Mononuclear cell (primary cell): ENCODE data around the gene PKIB. TPM values are rescaled to one million over a fixed set of nuclear protein-coding genes. Genes with fewer than 3 reads are reported as not detected.
A peak's percentile ranks its signal among the peaks of the same experiment; 100 is the strongest.

Experiments used
- H3K27me3 ChIP-seq: 2 replicates; pipeline ENCODE4 v1.6.0; 2011; ENCODE audit warnings: low read length, control low read depth; ENCODE audit not compliant: insufficient read depth
- H3K4me1 ChIP-seq: 2 replicates; pipeline ENCODE4 v1.5.1; 2011; ENCODE audit warnings: mild to moderate bottlenecking, low read length, control low read depth; ENCODE audit not compliant: insufficient read depth
- H3K4me3 ChIP-seq: 2 replicates; pipeline ENCODE4 v1.5.1; 2011; ENCODE audit warnings: mild to moderate bottlenecking, low read length, moderate library complexity
- H3K9me3 ChIP-seq: 2 replicates; pipeline ENCODE4 v1.5.1; 2011; ENCODE audit warnings: low read depth, mild to moderate bottlenecking, control low read depth, low read length
- total RNA-seq: library from RNA; depleted of rRNA; stranded (reverse); fragments of >200 nt; gene quantifications from one replicate; pipeline ENCODE4 v1.2.3, GENCODE V29; 2012

PKIB gene
- total RNA-seq, 1 donor: 2.1 TPM

DNA sequence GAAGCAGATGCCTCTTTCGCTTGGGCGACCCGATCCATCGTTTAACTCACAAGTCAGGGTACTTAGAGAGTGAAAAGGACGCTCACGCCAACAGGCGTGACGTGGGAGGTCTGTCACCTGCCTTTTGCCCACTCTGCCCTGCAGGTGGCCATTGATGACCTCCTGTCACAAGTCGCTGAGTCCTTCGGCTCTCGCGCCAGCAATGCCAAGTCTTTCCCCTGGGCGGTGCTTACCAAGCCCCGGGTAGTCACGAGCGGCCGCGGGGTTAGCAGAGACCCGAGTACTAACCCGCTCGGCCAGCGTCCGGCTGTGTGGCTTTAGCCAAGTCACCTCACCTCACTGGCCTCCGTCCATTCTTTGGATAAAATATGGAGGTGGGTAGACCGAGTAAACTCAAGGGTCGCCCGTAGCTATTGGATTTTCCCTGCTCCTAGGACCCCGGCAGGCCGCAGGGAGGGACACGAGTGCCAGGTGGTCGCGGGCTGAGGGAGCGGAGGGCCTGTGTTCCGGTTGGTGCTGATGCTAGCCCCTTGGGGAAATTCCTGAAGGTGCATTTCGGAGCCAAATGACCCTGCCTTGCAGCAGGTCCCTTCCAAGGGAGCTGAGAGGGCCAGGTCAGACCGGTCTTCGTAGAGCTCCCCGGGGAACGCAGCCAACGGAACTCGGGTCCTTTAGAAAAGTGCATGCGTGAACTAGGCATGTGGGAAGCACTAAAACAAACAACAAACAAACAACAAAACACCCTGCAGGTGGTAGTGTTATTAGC is 668 bp downstream of the PKIB start:
- H3K9me3 ChIP-seq: no peaks in the 10 kb centered on the region
- H3K27me3 ChIP-seq: peaks cover 61% of the 10 kb centered on the region
- peak overlapping the region; percentile 34 for H3K4me3 ChIP-seq
- peaks cover 15% of the 10 kb centered on the region for H3K4me1 ChIP-seq

DNA sequence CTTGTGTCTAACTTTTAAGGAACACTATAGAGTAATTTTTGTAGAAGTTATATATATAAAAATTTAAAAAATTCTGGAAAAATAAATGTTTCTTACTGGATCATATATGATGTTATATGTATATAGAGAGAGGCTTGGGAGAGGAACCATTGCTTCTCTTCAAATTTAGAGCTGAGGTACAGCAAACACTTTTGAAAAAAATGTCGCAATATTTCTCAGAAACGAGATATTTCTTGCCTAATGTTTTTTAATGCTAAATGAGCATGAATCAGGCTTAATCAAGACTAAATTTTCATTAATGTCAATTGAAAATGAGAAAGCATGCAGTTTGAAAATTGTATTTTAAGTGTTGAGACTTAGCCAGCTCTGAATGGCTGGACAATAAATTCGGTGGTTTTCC is 2.6 kb downstream of the PKIB start:
- Histone ChIP-seq H3K27me3 (peaks cover 61% of the 10 kb centered on the region), H3K4me1 (peaks cover 15% of the 10 kb centered on the region), H3K4me3 (no peak overlapping the region), H3K9me3 (no peaks in the 10 kb centered on the region)

DNA sequence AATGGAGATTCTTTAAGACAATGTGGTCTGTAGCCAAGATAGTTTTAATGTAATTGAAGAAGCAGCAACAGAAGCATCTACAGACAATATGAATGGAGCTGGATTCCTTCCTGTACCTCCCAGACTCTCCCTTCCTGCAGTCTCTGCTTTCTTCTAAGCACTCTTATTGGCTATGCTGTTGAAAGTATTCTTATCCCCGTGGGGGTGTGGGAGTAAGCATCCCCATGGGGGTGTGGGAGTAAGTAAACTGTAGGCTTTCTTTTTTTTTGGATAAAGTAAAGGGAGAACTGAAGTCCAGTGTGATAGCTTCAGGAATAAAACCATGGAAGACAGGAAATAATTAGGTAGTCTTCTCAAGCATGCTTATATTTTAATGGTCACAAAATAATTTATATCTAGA is 4.1 kb downstream of the PKIB start:
- peaks cover 52% of the 10 kb centered on the region for H3K27me3 ChIP-seq
- no peaks in the 10 kb centered on the region for H3K9me3 ChIP-seq
- H3K4me1 ChIP-seq: peaks cover 15% of the 10 kb centered on the region
- no peak overlapping the region for H3K4me3 ChIP-seq

DNA sequence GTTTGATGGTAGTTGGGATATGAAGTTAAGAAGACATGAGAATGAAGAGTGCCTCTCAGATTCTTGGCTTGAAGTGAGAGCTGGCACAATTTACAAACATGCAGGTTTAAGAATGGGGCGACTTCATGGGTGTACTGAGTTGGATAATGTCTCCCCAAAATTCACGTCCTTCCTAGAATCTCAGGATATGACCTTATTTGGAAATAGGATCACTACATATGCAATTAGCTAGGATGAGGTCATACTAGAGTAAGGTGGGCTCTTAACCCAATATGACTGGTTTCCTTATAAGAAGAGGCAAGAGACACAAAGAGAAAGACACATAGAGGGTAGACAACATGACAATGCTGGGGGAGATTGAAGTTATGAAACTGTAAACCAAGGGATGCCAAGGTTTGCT is 5.2 kb downstream of the PKIB start:
- no peak overlapping the region for H3K4me3 ChIP-seq
- H3K9me3 ChIP-seq: no peaks in the 10 kb centered on the region
- peaks cover 9% of the 10 kb centered on the region for H3K4me1 ChIP-seq
- H3K27me3 ChIP-seq: peaks cover 41% of the 10 kb centered on the region

DNA sequence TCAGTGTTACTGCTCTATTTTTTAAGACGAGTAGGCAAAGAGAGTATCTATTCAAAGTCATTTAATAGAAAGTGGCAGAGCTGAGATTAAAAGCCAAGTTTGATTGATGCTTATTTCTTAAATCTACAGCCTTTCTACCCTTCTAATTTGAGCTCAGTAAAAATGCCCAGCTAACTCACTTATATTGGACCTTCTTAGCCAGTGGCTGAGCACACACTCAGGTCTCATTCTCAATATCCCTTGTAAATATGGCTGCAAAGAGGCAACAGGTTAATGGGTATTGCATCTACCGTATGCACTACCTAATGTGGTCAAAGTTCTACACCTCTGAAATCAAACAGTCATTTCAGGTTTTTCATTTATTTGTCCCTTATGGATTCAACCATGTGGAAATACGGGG is 6.7 kb downstream of the PKIB start:
- H3K27me3 ChIP-seq: peaks cover 26% of the 10 kb centered on the region
- H3K4me1 ChIP-seq: no peaks in the 10 kb centered on the region
- H3K9me3 ChIP-seq: no peaks in the 10 kb centered on the region
- H3K4me3 ChIP-seq: no peak overlapping the region

DNA sequence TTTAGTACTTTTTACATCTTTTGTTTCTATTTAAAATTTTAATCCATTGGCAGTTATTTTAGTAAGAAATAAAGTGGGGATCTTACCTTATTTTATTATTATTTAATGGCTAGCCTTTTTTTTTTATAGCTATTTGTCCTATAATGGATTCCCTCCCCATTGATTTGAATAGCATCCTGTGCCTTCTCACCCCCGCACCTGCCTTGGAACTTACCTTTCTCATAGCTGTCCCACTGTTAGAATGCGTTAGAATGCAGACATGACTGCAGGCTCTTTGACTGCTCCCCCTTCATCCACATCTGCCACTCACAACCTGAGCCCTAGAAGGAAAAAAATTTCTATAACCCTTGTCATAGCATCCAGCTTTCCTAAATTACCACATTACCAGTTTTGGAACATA is 9.1 kb downstream of the PKIB start:
- Histone ChIP-seq H3K4me3 (no peak overlapping the region), H3K9me3 (no peaks in the 10 kb centered on the region), H3K27me3 (peaks cover 4% of the 10 kb centered on the region), H3K4me1 (no peaks in the 10 kb centered on the region)

DNA sequence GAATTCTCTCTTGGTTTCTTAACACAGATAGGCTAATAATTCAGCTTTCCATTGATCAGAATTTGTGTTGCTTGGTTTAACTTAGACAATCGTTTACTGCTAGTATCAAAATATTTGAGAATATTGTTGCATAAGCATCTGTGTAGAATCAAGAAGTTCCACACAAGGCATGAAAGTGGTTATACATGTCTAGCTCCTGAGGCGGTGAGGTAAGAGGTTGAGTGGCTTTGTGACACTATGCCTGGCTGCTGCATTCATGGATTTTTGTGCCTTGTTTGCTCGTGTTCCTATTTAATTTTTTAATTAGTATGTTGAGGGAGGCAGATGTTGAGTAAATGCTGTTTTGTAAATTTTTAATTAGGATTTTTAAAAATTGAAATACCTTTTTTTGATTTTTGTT is 10.2 kb downstream of the PKIB start:
- no peaks in the 10 kb centered on the region for H3K27me3 ChIP-seq
- no peaks in the 10 kb centered on the region for H3K9me3 ChIP-seq
- H3K4me1 ChIP-seq: no peaks in the 10 kb centered on the region
- no peak overlapping the region for H3K4me3 ChIP-seq

DNA sequence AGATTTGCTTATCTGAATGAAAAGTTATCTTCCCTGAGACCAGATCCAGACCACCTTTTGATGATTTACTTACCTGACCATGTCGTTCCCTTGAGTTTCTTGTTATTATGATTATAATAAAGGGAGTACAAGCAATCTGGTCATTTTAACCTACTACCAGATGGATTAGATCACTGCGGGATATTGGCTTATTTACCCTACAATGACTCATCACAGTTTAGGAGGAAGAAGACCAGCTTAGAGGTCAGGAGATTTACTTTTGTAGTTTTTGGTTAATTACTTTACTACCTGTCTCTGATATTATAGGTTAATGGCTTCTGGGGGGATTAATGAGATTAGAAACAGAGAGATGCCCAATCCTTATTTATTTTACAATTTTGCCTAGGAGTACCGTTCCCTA is 10.7 kb downstream of the PKIB start:
- H3K9me3 ChIP-seq: no peaks in the 10 kb centered on the region
- no peaks in the 10 kb centered on the region for H3K27me3 ChIP-seq
- H3K4me3 ChIP-seq: no peak overlapping the region
- no peaks in the 10 kb centered on the region for H3K4me1 ChIP-seq

DNA sequence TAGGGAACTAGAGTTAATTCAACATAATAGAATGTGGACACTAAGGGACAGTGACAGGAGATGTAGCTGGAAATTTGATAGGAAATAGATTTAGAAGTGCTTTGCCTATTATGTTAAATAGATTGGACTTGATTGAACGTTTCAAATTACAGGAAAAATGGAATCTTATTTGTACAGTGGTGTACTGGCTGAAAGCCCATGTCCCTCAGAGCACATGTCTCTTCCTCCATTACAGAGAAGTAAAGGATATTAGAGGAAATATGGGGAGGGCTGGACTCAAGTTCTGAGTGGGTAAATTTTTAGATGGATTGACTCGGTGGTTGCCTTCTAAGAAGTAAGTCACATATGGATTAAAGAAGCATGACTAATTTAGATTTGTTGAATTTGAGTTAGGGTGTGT is 11.4 kb downstream of the PKIB start:
- H3K9me3 ChIP-seq: no peaks in the 10 kb centered on the region
- H3K4me3 ChIP-seq: no peak overlapping the region
- no peaks in the 10 kb centered on the region for H3K4me1 ChIP-seq
- H3K27me3 ChIP-seq: no peaks in the 10 kb centered on the region

DNA sequence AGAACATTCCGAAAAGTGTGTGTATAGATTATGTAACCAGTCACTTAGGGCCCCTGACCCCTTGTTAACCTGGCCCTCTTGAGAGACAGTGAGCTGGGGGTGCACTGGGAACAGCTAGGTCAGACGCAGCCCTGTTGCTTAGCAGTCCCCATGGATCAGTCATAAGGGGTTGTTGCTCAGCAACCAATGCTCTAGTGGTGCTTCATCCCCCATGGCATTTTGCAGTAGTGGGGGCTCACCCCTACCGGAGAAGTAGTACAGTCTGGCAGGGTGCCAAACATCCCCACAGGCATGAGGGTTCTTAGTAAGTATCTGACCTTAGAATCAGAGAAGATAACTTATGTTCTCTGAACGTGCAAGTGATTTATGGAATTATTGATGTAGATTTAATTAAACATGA is 12.3 kb downstream of the PKIB start:
- Histone ChIP-seq H3K27me3 (no peaks in the 10 kb centered on the region), H3K4me3 (no peak overlapping the region), H3K9me3 (no peaks in the 10 kb centered on the region), H3K4me1 (no peaks in the 10 kb centered on the region)

DNA sequence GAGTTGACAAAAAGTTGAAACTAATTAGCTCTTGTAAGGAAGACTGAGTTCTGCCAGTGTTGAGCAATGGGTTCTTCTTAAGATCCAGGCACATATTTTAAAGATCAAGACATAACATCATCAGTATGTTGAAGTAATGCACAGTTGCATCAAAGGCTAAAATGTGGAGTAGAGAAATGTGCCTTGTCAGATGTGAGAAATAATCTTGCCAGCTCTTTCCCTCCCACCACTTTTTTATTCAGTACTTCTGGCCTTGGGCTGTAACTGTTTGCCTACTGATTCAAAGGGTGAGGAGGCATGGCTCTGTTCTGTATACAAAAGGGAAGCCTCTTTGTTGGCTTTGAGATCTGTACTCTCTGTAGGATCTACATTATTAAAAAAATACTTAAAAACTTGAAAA is 13.1 kb downstream of the PKIB start:
- Histone ChIP-seq H3K27me3 (no peaks in the 10 kb centered on the region), H3K4me3 (no peak overlapping the region), H3K4me1 (no peaks in the 10 kb centered on the region), H3K9me3 (no peaks in the 10 kb centered on the region)

DNA sequence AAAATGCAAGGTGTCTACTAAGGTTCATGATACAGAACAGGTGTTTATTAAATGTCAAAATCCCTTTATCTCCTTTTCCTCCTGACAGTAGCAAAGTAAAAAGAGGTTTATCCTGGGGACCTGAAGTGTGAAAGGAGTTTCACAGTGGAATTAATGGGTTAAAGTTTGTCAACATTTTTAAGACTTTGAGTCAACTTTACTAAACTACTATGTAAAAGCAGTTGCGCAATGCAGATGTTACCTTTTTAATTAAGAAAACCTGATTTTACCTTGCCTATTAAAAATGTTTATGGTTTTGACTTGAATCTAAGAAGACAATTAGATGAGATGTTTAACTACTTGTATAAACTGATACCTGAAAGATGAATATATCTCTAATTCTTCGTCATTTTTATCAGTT is 14.6 kb downstream of the PKIB start:
- Histone ChIP-seq H3K4me1 (no peaks in the 10 kb centered on the region), H3K27me3 (no peaks in the 10 kb centered on the region), H3K4me3 (no peak overlapping the region), H3K9me3 (no peaks in the 10 kb centered on the region)

DNA sequence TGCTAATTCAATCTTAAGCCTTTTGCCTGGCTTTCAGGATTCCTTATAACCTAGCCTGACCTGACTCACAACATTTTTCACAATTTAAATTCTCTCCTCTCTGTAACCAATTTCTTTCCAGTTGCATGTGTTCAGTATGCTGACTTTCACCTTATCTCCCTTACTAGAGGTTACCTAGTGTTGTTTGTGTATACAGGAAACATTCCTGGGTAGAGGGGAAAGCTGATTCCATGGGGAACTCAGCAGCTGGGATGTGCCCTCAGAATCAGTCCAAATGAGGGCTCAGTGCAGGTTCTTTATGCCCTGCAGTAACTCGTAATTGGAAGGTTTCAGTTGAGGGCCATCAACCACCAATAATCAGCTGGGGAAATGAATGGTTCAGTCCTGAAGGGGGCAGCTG is 18.5 kb downstream of the PKIB start:
- H3K27me3 ChIP-seq: no peaks in the 10 kb centered on the region
- H3K9me3 ChIP-seq: no peaks in the 10 kb centered on the region
- H3K4me3 ChIP-seq: no peak overlapping the region
- no peaks in the 10 kb centered on the region for H3K4me1 ChIP-seq

DNA sequence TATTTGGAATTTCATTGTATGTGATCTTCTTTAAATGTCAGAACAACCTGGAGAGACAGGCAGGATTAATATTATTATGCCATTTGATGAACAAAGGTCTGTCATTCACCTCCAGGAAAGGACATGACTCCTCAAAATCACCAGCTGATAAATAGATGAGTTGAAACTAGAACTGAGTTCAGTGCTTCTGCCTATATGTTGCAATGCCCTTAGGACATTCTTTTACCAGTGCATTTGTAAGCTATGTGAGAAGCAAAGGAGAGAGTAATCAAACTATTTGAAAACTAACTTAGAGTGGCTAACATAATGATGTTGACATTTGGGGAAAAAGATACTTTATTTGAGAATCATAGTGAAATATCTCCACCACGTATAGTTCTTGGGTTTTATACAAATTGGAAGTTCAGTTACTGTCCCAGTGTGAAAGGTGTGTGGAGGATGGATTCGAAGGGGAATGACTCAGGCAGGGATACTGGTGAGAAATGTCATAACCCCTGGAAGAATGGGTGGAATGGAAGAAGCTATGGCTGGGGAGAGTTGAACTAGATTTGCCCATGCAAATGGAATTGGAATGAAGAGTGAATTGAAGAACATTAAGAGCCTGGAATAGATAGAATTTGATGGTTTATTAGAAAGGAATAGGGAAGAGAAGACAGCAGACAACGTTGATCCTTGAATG is 21.5 kb downstream of the PKIB start:
- no peaks in the 10 kb centered on the region for H3K4me1 ChIP-seq
- no peaks in the 10 kb centered on the region for H3K9me3 ChIP-seq
- H3K4me3 ChIP-seq: no peak overlapping the region
- no peaks in the 10 kb centered on the region for H3K27me3 ChIP-seq

DNA sequence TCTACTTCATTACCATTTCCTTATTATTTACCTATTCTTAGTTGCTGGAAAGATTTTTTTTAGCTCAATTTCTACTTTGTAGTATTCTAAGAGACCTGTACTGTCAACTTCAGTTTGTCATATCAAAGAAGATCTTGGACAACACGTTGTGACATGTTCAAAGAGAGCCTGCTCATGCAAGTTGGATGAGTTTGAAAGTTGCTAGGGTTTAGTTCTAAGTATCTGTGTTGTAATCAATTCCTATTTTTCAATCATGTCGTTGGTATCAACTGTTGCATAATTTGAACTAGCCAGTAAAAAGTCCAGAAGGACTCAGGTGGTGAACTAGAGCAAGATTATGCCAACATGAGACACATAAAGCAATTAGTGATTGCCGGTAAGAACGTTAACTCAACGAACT is 30.2 kb downstream of the PKIB start:
- Histone ChIP-seq H3K27me3 (no peaks in the 10 kb centered on the region), H3K4me3 (no peak overlapping the region), H3K4me1 (no peaks in the 10 kb centered on the region), H3K9me3 (no peaks in the 10 kb centered on the region)

DNA sequence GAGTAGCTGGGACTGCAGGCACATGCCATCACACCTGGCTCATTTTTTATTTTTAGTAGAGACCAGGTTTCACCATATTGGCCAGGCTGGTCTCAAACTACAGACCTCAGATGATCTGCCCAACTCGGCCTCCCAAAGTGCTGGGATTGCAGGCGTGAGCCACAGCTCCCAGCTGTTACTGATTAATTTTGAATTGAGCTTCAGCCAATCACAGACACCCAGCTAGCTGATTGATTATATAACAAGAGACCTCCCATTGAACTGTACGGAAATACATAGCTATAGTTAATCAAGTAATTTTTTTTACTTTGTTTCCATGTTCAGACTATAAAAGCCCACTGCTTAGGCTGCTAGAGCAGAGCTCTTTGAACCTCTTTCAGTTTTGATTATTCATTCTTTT is 31.6 kb downstream of the PKIB start:
- H3K4me1 ChIP-seq: no peaks in the 10 kb centered on the region
- no peaks in the 10 kb centered on the region for H3K27me3 ChIP-seq
- no peak overlapping the region for H3K4me3 ChIP-seq
- H3K9me3 ChIP-seq: no peaks in the 10 kb centered on the region
